Measurements from ENCODE around the gene RELN.

The RELN gene

DNA sequence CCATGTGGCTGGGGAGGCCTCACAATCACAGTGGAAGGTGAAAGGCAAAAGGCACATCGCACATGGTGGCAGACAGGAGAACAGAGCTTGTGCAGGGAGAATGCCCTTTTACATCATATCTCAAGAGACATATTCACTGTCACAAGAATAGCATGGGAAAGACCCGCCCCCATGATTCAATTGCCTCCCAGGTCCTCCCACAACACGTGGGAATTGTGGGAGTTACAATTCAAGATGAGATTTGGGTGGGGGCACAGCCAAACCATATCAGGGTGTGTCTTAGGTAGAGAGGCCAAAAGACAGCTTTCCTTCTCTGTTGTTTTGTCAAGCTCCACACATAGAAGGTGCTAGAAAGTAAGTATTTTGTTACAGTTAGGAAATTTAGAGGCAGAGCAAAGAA is 522.6 kb downstream of the RELN start:
- Histone ChIP-seq H3K9me2 (replicated peaks; ENCODE audit: low read depth, low read length) (no peaks in the 10 kb centered on the region), H3K79me2 (ENCODE audit: insufficient read depth, low read length) (no peaks in the 10 kb centered on the region), H3K36me3 (ENCODE audit: insufficient read depth, low read length) (no peaks in the 10 kb centered on the region), H3K4me3 (ENCODE audit: low read length, poor library complexity, severe bottlenecking) (no peak overlapping the region), H2AFZ (ENCODE audit: low read length) (no peak overlapping the region), H3K4me1 (ENCODE audit: insufficient read depth, low read length, poor library complexity, severe bottlenecking) (no peaks in the 10 kb centered on the region), H4K20me1 (ENCODE audit: insufficient read depth, low read length, poor library complexity, severe bottlenecking) (no peaks in the 10 kb centered on the region), H3K9me3 (ENCODE audit: insufficient read depth, low read depth, low read length) (no peaks in the 10 kb centered on the region), H3F3A (ENCODE audit: low read depth) (no peaks in the 10 kb centered on the region), H3K9ac (ENCODE audit: low read depth, low read length, poor library complexity, severe bottlenecking) (no peak overlapping the region), H3K27me3 (ENCODE audit: insufficient read depth, low read length, poor library complexity, severe bottlenecking) (no peaks in the 10 kb centered on the region), H3K4me2 (ENCODE audit: low read depth, low read length, poor library complexity, severe bottlenecking) (no peak overlapping the region)
- TF ChIP-seq EZH2phosphoT487 (IDR thresholded peaks at IDR 0.05; ENCODE audit: borderline replicate concordance), result no peak
- TF ChIP-seq, protein P1, sequence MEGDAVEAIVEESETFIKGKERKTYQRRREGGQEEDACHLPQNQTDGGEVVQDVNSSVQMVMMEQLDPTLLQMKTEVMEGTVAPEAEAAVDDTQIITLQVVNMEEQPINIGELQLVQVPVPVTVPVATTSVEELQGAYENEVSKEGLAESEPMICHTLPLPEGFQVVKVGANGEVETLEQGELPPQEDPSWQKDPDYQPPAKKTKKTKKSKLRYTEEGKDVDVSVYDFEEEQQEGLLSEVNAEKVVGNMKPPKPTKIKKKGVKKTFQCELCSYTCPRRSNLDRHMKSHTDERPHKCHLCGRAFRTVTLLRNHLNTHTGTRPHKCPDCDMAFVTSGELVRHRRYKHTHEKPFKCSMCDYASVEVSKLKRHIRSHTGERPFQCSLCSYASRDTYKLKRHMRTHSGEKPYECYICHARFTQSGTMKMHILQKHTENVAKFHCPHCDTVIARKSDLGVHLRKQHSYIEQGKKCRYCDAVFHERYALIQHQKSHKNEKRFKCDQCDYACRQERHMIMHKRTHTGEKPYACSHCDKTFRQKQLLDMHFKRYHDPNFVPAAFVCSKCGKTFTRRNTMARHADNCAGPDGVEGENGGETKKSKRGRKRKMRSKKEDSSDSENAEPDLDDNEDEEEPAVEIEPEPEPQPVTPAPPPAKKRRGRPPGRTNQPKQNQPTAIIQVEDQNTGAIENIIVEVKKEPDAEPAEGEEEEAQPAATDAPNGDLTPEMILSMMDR (conservative IDR thresholded peaks at IDR 0.05; ENCODE audit: low read length), result no peak

DNA sequence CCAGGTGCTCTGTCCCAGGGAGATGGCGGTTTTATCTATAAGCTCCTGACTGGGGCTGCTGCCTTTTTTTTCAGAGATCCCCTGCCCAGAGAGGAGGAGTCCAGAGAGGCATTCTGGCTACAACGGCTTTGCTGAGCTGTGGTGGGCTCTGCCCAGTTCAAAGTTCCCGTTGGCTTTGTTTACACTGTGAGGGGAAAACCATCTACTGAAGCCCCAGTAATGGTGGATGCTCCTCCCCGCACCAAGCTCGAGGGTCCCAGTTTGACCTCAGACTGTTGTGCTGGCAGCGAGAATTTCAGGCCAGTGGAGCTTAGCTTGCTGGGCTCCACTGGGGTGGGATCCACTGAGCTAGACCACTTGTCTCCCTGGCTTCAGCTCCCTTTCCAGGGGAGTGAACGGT is 527.1 kb downstream of the RELN start:
- no peaks in the 10 kb centered on the region for H3K9me3 ChIP-seq (ENCODE audit: insufficient read depth, low read depth, low read length)
- H2AFZ ChIP-seq (ENCODE audit: low read length), result no peak overlapping the region
- H3F3A ChIP-seq (ENCODE audit: low read depth), result no peaks in the 10 kb centered on the region
- H3K9me2 ChIP-seq (replicated peaks; ENCODE audit: low read depth, low read length), result no peaks in the 10 kb centered on the region
- no peaks in the 10 kb centered on the region for H3K27me3 ChIP-seq (ENCODE audit: insufficient read depth, low read length, poor library complexity, severe bottlenecking)
- no peaks in the 10 kb centered on the region for H3K4me1 ChIP-seq (ENCODE audit: insufficient read depth, low read length, poor library complexity, severe bottlenecking)
- TF ChIP-seq, protein P1 (conservative IDR thresholded peaks at IDR 0.05; ENCODE audit: low read length), result no peak
- no peak for TF ChIP-seq EZH2phosphoT487 (IDR thresholded peaks at IDR 0.05; ENCODE audit: borderline replicate concordance)
- no peak overlapping the region for H3K4me2 ChIP-seq (ENCODE audit: low read depth, low read length, poor library complexity, severe bottlenecking)
- no peaks in the 10 kb centered on the region for H3K36me3 ChIP-seq (ENCODE audit: insufficient read depth, low read length)
- H3K79me2 ChIP-seq (ENCODE audit: insufficient read depth, low read length), result no peaks in the 10 kb centered on the region
- H3K4me3 ChIP-seq (ENCODE audit: low read length, poor library complexity, severe bottlenecking), result no peak overlapping the region
- H3K9ac ChIP-seq (ENCODE audit: low read depth, low read length, poor library complexity, severe bottlenecking), result no peak overlapping the region
- H4K20me1 ChIP-seq (ENCODE audit: insufficient read depth, low read length, poor library complexity, severe bottlenecking), result no peaks in the 10 kb centered on the region

DNA sequence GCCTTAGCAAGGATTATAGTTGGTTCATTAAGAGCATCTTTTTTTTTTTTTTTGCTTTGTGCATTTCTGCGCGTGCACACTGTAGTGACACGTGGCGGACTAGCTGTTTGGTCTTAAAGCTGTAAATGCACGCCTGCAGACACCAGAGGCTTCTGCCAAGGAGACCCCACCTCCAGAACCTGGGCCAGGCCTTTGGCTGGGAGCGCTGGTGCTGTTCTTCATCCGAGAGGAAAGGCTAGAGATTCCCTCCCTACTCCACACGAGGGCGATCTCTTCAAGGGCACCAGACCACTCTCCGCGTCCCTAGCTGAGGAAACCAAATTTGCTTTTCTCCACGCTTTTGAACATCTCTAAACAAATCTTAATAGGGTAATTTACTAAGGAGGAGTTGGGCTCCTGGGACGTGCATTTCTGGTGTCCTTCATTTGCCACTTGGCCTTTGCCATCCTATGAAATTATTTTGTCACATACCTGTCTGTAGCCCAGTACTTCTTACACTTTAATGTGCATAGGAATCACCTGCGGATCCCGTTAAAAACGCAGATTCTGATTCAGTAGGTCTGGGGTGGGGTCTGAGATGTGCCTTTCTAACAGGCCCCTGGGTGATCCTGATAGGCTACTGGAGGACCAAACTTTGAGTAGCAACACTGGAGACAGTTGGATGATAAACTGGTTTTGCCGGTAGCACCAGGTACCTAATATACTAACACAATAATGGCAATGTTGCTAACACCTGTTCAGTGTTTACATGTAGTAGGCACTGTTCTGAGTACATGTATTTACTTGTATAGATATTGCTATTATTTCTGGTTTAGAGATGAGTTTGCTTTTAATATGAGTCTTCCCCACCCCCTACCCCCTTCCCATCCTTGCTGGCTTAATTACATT is 542.1 kb downstream of the RELN start:
- Histone ChIP-seq H3K36me3 (ENCODE audit: insufficient read depth, low read length) (no peaks in the 10 kb centered on the region), H3K4me1 (ENCODE audit: insufficient read depth, low read length, poor library complexity, severe bottlenecking) (no peaks in the 10 kb centered on the region), H3K9me2 (replicated peaks; ENCODE audit: low read depth, low read length) (no peaks in the 10 kb centered on the region), H3K9me3 (ENCODE audit: insufficient read depth, low read depth, low read length) (no peaks in the 10 kb centered on the region), H4K20me1 (ENCODE audit: insufficient read depth, low read length, poor library complexity, severe bottlenecking) (no peaks in the 10 kb centered on the region), H3K4me3 (ENCODE audit: low read length, poor library complexity, severe bottlenecking) (no peak overlapping the region), H3F3A (ENCODE audit: low read depth) (no peaks in the 10 kb centered on the region), H3K27me3 (ENCODE audit: insufficient read depth, low read length, poor library complexity, severe bottlenecking) (no peaks in the 10 kb centered on the region), H3K9ac (ENCODE audit: low read depth, low read length, poor library complexity, severe bottlenecking) (no peak overlapping the region), H3K4me2 (ENCODE audit: low read depth, low read length, poor library complexity, severe bottlenecking) (no peak overlapping the region), H2AFZ (ENCODE audit: low read length) (no peak overlapping the region), H3K79me2 (ENCODE audit: insufficient read depth, low read length) (no peaks in the 10 kb centered on the region)
- TF ChIP-seq, protein P1 (conservative IDR thresholded peaks at IDR 0.05; ENCODE audit: low read length), result peak; percentile 79
- TF ChIP-seq EZH2phosphoT487 (IDR thresholded peaks at IDR 0.05; ENCODE audit: borderline replicate concordance), result no peak
